Activated CD4-positive, alpha-beta T cell treated with anti-CD3 and anti-CD28 coated beads for 36 hours (primary cell): ENCODE measurements around the gene IGFBP7. TPM values are rescaled to one million over a fixed set of nuclear protein-coding genes. Genes with fewer than 3 reads are reported as not detected.

Experiments used
- ATAC-seq: fragments of 200-7000 bp; cut with Tn5 transposase; one replicate; pipeline ENCODE4 v1.10.0; 2021; ENCODE audit warnings: mild to moderate bottlenecking, moderate library complexity
- CTCF ChIA-PET: fragments of 350-600 bp; sonication (Branson Sonifier 250); formaldehyde crosslinking; loops from one replicate; lab custom pipeline; 2021; ENCODE audit warnings: antibody characterized with exemption; lab: Charles Lee
- POLR2A ChIA-PET: fragments of 350-600 bp; sonication (Branson Sonifier 250); formaldehyde crosslinking; loops from one replicate; lab custom pipeline; 2021; ENCODE audit warnings: antibody characterized with exemption, inconsistent platforms; lab: Charles Lee
- DNase-seq: peaks from one replicate; pipeline ENCODE4 v3.0.0-alpha.2; 2020
- H3K27ac Mint-ChIP-seq: one replicate; pipeline ENCODE4 v1.8.0; 2021; ENCODE audit warnings: mixed read lengths
- H3K27me3 Mint-ChIP-seq: one replicate; pipeline ENCODE4 v1.8.0; 2021; ENCODE audit warnings: mixed read lengths
- H3K36me3 Mint-ChIP-seq: one replicate; pipeline ENCODE4 v1.8.0; 2021; ENCODE audit warnings: low read depth, mixed read lengths
- H3K4me1 Mint-ChIP-seq: one replicate; pipeline ENCODE4 v1.8.0; 2021; ENCODE audit warnings: mixed read lengths
- H3K4me3 Mint-ChIP-seq: one replicate; pipeline ENCODE4 v1.8.0; 2021; ENCODE audit warnings: mild to moderate bottlenecking, moderate library complexity, mixed read lengths
- H3K9me3 Mint-ChIP-seq: one replicate; pipeline ENCODE4 v1.8.0; 2021; ENCODE audit warnings: low read depth, mixed read lengths
- intact Hi-C, 2 experiments: fragments of 100-400 bp; cut with DNase I in 1 of 2; cut with micrococcal nuclease in 1 of 2; formaldehyde crosslinking; loops; one replicate each; pipeline versions ENCODE4 v1.14.2 to v1.15.1; 2022 to 2024; cut with DNase I, micrococcal nuclease
- total RNA-seq, 2 experiments: library from RNA; stranded (reverse); gene quantifications; one replicate each; pipeline ENCODE4 v1.2.3, GENCODE V29; 2021

IGFBP7 gene
- total RNA-seq, 2 experiments from 2014 or later: not detected

GRCh38 chr4:57020467-57021101 lies 89.6 kb downstream of the IGFBP7 start:
- peaks cover 68% of the 10 kb centered on the region for H3K36me3 Mint-ChIP-seq
- no peaks in the 10 kb centered on the region for H3K9me3 Mint-ChIP-seq
- ChIA-PET POLR2A (no interaction called here), CTCF (no interaction called here)
- H3K4me3 Mint-ChIP-seq: no peak overlapping the region
- H3K27me3 Mint-ChIP-seq: no peaks in the 10 kb centered on the region
- H3K4me1 Mint-ChIP-seq: peaks cover 2% of the 10 kb centered on the region
- DNase-seq (no peak), ATAC-seq (no peak)
- peak overlapping the region; percentile 45 for H3K27ac Mint-ChIP-seq
- intact Hi-C loops: no loop called here

DNA sequence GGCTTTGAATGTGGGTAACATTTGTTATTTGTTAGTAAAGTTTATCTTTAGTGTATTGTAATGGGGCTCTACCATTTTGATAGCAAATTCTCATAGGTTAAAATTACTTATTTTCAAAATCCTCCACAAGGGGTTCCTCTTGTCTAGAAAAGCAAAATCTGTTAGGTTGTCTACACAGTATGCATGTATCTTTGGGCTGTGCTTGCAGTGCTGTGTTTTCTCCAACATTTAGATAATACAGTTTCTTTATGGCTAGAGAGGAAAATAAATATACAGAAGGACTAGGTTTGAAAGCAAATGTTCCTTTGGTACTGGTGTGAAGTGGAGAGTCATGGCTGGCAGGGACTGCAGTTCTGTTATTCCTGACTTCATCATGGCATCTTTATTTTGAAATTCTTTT lies 91.2 kb downstream of the IGFBP7 start:
- no peaks in the 10 kb centered on the region for H3K27me3 Mint-ChIP-seq
- H3K27ac Mint-ChIP-seq: no peak overlapping the region
- CTCF ChIA-PET: no interaction called here
- intact Hi-C loops: no loop called here
- H3K4me1 Mint-ChIP-seq: peaks cover 2% of the 10 kb centered on the region
- no peaks in the 10 kb centered on the region for H3K9me3 Mint-ChIP-seq
- ATAC-seq (no peak), DNase-seq (no peak)
- POLR2A ChIA-PET: no interaction called here
- H3K4me3 Mint-ChIP-seq: no peak overlapping the region
- H3K36me3 Mint-ChIP-seq: peaks cover 58% of the 10 kb centered on the region

- peaks cover 2% of the 10 kb centered on the region for H3K4me1 Mint-ChIP-seq
- ChIA-PET CTCF (interaction anchor here (1.4 kb wide), 1 partner anchor 10 kb away, joined by 5 read pairs; no protein-coding TSS in a partner anchor), POLR2A (interaction anchor here (0.6 kb wide), 1 partner anchor 568 kb away, joined by 4 read pairs; no protein-coding TSS in a partner anchor)
- H3K36me3 Mint-ChIP-seq: peaks cover 44% of the 10 kb centered on the region
- ATAC-seq: no peak
- H3K27me3 Mint-ChIP-seq: no peaks in the 10 kb centered on the region
- no peaks in the 10 kb centered on the region for H3K9me3 Mint-ChIP-seq
- intact Hi-C loops: no loop called here
- H3K4me3 Mint-ChIP-seq: no peak overlapping the region
- H3K27ac Mint-ChIP-seq: no peak overlapping the region
- no peak for DNase-seq
Measured at GRCh38 chr4:57013543-57014120, 96.6 kb downstream of the IGFBP7 start.

GRCh38 chr4:56999751-57000150 lies 110.4 kb downstream of the IGFBP7 start:
- Mint-ChIP-seq H3K4me3 (no peak overlapping the region), H3K9me3 (no peaks in the 10 kb centered on the region), H3K27me3 (no peaks in the 10 kb centered on the region), H3K27ac (no peak overlapping the region), H3K4me1 (peaks cover 9% of the 10 kb centered on the region), H3K36me3 (peaks cover 52% of the 10 kb centered on the region)
- POLR2A ChIA-PET: interaction anchor here (0.6 kb wide), 1 partner anchor 35 kb away, joined by 4 read pairs; no protein-coding TSS in a partner anchor
- CTCF ChIA-PET: interaction anchor here (0.7 to 1.0 kb wide), 2 partner anchors 9 to 230 kb away, joined by 3 read pairs; no protein-coding TSS in a partner anchor
- intact Hi-C loops: no loop called here
- DNase-seq (no peak), ATAC-seq (no peak)

DNA sequence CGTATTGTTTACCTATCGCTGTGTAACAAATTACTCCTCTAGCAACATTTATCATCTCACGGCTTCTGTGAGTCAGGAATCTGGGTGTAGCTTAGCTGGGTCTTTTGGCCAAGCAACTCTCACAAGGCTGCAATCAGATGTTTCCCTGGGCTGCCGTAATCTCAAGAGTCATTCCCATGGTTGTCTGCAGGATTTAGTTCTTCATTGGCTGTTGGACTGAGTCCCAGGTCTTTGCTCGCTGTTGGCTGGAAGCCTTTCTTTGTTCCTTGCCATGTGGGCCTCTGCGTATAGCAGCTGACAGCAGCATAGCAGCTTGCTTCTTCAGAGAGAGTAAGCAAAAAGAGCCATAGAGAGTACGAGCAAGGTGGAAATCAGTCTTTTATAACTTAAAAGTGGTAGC lies 114.7 kb downstream of the IGFBP7 start:
- ATAC-seq: no peak
- H3K4me3 Mint-ChIP-seq: no peak overlapping the region
- CTCF ChIA-PET: interaction anchor here (0.6 kb wide), 1 partner anchor 184 kb away, joined by 3 read pairs; no protein-coding TSS in a partner anchor
- no peaks in the 10 kb centered on the region for H3K9me3 Mint-ChIP-seq
- POLR2A ChIA-PET: no interaction called here
- no peak overlapping the region for H3K27ac Mint-ChIP-seq
- intact Hi-C loops: no loop called here
- peaks cover 63% of the 10 kb centered on the region for H3K36me3 Mint-ChIP-seq
- H3K4me1 Mint-ChIP-seq: peaks cover 24% of the 10 kb centered on the region
- DNase-seq: no peak
- H3K27me3 Mint-ChIP-seq: no peaks in the 10 kb centered on the region

DNA sequence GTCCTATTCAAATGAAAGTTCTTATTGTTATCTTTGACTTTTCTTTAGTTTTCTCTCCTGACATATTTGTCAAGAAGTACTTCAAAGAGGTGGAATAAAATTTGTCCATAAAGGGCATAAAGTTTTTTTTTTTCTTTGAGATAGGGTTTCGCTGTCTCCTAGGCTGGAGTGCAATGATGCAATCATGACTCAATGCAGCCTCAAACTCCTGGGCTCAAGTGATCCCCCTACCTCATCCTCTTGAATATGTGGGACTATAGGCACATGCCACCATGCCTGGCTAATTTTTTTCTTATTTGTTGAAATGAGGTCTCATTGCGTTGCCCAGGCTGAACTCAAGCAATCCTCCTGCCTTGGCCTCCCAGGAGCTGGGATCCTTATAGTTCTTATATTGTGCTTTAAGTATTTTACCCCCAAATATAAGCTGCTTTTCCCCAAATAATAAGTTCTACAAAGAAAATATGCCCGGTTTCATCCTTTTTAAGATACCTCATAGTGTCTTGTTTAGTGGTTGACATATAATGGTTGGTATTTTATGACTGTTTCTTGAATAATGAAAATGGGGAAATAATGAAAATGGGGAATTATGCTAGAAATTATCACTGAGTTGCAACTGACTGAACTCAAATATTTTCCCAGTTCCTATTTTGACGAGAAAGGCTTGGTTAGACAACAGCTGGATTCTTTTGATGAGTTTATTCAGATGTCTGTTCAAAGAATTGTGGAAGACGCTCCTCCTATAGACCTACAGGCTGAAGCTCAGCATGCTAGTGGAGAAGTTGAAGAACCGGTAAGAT lies 119.9 kb downstream of the IGFBP7 start:
- Mint-ChIP-seq H3K9me3 (no peaks in the 10 kb centered on the region), H3K36me3 (peaks cover 74% of the 10 kb centered on the region), H3K4me1 (peaks cover 34% of the 10 kb centered on the region), H3K27me3 (no peaks in the 10 kb centered on the region), H3K27ac (peak overlapping the region; percentile 56), H3K4me3 (no peak overlapping the region)
- intact Hi-C loops: loop anchor here in 1 of 2 experiments (5.0 kb wide), 1 partner anchor 37 kb away; no protein-coding TSS in a partner anchor
- POLR2A ChIA-PET: interaction anchor here (0.6 kb wide), 1 partner anchor 791 kb away, joined by 3 read pairs; no protein-coding TSS in a partner anchor
- ATAC-seq (no peak), DNase-seq (no peak)
- CTCF ChIA-PET: interaction anchor here (0.6 to 0.8 kb wide), 2 partner anchors 9 kb away, joined by 3 read pairs; no protein-coding TSS in a partner anchor

GRCh38 chr4:56986952-56987351 lies 123.2 kb downstream of the IGFBP7 start:
- CTCF ChIA-PET: no interaction called here
- ATAC-seq (no peak), DNase-seq (no peak)
- Mint-ChIP-seq H3K27ac (no peak overlapping the region), H3K4me3 (no peak overlapping the region), H3K36me3 (peaks cover 63% of the 10 kb centered on the region), H3K9me3 (no peaks in the 10 kb centered on the region), H3K27me3 (no peaks in the 10 kb centered on the region), H3K4me1 (peaks cover 48% of the 10 kb centered on the region)
- POLR2A ChIA-PET: no interaction called here
- intact Hi-C loops: no loop called here

DNA sequence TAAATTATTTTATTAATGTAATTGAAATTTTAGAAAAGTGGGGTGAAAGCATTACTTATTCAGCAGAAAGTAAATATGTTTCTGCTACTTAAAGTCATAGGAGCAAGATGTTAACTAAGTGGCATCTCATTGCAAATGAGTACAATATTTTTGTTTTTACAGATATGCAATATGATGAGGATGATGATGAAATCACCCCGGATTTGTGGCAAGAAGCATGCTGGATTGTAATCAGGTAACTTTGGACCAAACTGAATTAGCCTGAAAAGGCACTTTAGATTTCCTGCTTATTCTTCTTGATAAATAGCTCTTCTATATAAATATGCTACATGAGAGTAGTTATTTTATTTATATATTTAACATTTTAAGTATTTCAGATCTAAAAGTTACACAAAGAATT lies 124.0 kb downstream of the IGFBP7 start:
- Mint-ChIP-seq H3K36me3 (peaks cover 62% of the 10 kb centered on the region), H3K4me3 (no peak overlapping the region), H3K27me3 (no peaks in the 10 kb centered on the region), H3K4me1 (peaks cover 49% of the 10 kb centered on the region), H3K9me3 (no peaks in the 10 kb centered on the region), H3K27ac (no peak overlapping the region)
- DNase-seq: no peak
- intact Hi-C loops: no loop called here
- POLR2A ChIA-PET: no interaction called here
- CTCF ChIA-PET: no interaction called here
- no peak for ATAC-seq

DNA sequence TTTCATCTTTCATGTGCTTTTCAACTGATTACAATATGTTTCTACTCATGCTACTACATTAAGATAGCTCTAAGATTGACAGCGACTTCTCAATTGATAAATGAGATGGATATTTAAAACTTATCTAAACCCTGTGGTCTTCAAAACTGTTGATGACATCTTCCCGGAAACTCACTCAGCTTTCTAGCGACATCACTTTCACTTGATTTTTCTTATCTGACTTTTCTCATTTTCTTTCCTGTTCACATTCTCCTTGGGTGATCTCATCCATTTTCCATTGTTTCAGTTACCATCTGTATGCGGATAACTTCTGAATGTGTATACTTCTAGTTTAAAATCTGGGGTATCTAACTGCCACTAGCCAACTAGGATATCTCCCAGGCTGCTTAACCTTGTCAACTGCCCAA lies 128.4 kb downstream of the IGFBP7 start:
- Mint-ChIP-seq H3K4me1 (peaks cover 44% of the 10 kb centered on the region), H3K36me3 (peaks cover 46% of the 10 kb centered on the region), H3K4me3 (peak overlapping the region; percentile 88), H3K27me3 (no peaks in the 10 kb centered on the region), H3K9me3 (no peaks in the 10 kb centered on the region), H3K27ac (peak overlapping the region; percentile 75)
- intact Hi-C loops: no loop called here
- CTCF ChIA-PET: interaction anchor here (0.6 to 1.0 kb wide), 2 partner anchors 8 to 75 kb away, joined by 3 read pairs; no protein-coding TSS in a partner anchor
- POLR2A ChIA-PET: interaction anchor here (0.6 to 0.7 kb wide), 2 partner anchors 38 to 546 kb away, joined by 4 to 5 read pairs; partner anchors contain the start of gene PAICS
- DNase-seq: no peak
- ATAC-seq: no peak
